Astrocyte (in vitro differentiated cells and primary cell): ENCODE results near the gene ZNF443.

Experiments
- EZH2 ChIP-seq: IDR thresholded peaks from 2 replicates; pipeline ENCODE4 v1.6.1; 2012; ENCODE audit warnings: mild to moderate bottlenecking, low read length, inconsistent platforms; ENCODE audit not compliant: insufficient read depth
- TF ChIP-seq, protein P1 (sequence below): IDR thresholded peaks from 2 replicates; pipeline ENCODE4 v1.5.1; 2011; ENCODE audit warnings: low read depth, mild to moderate bottlenecking, inconsistent platforms, low read length, moderate library complexity; ENCODE audit not compliant: insufficient read depth

GRCh38 chr19:12440541-12441316, at the start of gene ZNF443:
- TF ChIP-seq, protein P1, sequence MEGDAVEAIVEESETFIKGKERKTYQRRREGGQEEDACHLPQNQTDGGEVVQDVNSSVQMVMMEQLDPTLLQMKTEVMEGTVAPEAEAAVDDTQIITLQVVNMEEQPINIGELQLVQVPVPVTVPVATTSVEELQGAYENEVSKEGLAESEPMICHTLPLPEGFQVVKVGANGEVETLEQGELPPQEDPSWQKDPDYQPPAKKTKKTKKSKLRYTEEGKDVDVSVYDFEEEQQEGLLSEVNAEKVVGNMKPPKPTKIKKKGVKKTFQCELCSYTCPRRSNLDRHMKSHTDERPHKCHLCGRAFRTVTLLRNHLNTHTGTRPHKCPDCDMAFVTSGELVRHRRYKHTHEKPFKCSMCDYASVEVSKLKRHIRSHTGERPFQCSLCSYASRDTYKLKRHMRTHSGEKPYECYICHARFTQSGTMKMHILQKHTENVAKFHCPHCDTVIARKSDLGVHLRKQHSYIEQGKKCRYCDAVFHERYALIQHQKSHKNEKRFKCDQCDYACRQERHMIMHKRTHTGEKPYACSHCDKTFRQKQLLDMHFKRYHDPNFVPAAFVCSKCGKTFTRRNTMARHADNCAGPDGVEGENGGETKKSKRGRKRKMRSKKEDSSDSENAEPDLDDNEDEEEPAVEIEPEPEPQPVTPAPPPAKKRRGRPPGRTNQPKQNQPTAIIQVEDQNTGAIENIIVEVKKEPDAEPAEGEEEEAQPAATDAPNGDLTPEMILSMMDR, result no peak
- no peak for TF ChIP-seq EZH2
